ENCODE data around the gene TMEM74B.

Gene TMEM74B

GRCh38 chr20:1134355-1134754 is 50.4 kb downstream of the TMEM74B start:
- DNase-seq, result no peak

- no peak for DNase-seq
Measured at GRCh38 chr20:1131354-1131753, 53.4 kb downstream of the TMEM74B start.

GRCh38 chr20:1130847-1131246 is 53.9 kb downstream of the TMEM74B start:
- DNase-seq, result no peak

Data from NCI-H146 (cell line).